ENCODE data around the gene FGF8. TPM values are rescaled to one million over a fixed set of nuclear protein-coding genes. Genes with fewer than 3 reads are reported as not detected.

The FGF8 gene
- total and polyA plus RNA-seq, 9 of the 15 experiments (the other 6 are each of a cell fraction or from before 2014, with no cell fraction given): 0.13 to 0.82 (median 0.37) TPM; not detected in 5

GRCh38 chr10:101824736-101825135 lies 48.8 kb upstream of the FGF8 start (continued):
- TF ChIP-seq MBD1 (CRISPR knock-in tag; IDR thresholded peaks at IDR 0.05) (no peak), PTTG1 (tag; IDR thresholded peaks at IDR 0.05; ENCODE audit: low read depth) (no peak), NBN (IDR thresholded peaks at IDR 0.05; ENCODE audit: low read depth) (peak; percentile 55; the same call in 1 of the 2 replicates), HES1 (IDR thresholded peaks at IDR 0.05; ENCODE audit: low read depth) (no peak), NONO (IDR thresholded peaks at IDR 0.05; ENCODE audit: low read depth in 2 of 2, low read length in 1 of 2) (no peak), ZBTB40 (IDR thresholded peaks at IDR 0.05) (no peak), ZBTB40 (CRISPR knock-in tag; IDR thresholded peaks at IDR 0.05) (no peak), NFRKB (IDR thresholded peaks at IDR 0.05; ENCODE audit: low read depth) (no peak), TOE1 (IDR thresholded peaks at IDR 0.05; ENCODE audit: borderline replicate concordance) (0 out of 2 replicates have a peak, but pooled peaks have one; percentile 51), TOE1 (CRISPR knock-in tag; IDR thresholded peaks at IDR 0.05; ENCODE audit: borderline replicate concordance, low read depth) (no peak), TGIF2 (CRISPR knock-in tag; IDR thresholded peaks at IDR 0.05) (no peak), PTBP1 (IDR thresholded peaks at IDR 0.05; ENCODE audit: low read depth, low read length) (no peak), TSC22D4 (tag; IDR thresholded peaks at IDR 0.05) (no peak), CREBBP (IDR thresholded peaks at IDR 0.05; ENCODE audit: low read depth, low read length) (no peak)

Data from K562 (cell line).